ENCODE data around the gene CNEP1R1.

The CNEP1R1 gene

DNA sequence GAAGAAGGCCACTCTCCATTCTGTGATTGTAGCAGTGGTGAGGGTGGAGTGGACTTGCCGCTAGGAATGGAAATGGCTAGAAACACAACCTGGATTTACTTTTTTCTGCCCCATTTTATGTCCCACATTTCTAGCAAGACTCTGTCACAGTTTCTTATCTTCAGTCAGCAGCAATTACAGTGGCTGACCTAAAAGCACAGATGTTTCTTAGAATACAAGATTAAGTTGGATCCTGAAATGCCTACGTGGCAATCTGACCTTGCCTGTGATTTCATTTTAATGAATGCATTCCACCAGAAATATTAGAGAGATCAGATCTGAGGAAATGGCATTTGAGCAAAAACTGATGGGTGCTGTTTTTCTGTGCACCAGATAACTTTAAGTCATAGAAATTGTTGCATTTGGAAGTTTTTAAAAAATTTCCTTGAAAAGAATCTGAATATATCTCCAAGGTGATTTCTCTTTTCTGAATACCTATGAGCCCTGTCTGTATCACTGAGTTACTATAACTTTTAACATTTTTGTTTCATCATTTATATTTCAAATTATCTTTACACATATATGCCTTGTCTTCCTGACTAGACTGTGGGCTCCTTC lies 46.1 kb downstream of the CNEP1R1 start:
- no peaks in the 10 kb centered on the region for H3K9me3 ChIP-seq (ENCODE audit: low read length)
- no peak overlapping the region for H3K4me3 ChIP-seq (ENCODE audit: low read length)
- H3K4me1 ChIP-seq (ENCODE audit: insufficient read depth, low read length), result peaks cover 13% of the 10 kb centered on the region
- H3K36me3 ChIP-seq (ENCODE audit: insufficient read depth, low read length), result peaks cover 5% of the 10 kb centered on the region
- no peak overlapping the region for H2AFZ ChIP-seq (ENCODE audit: low read depth, low read length)
- no peaks in the 10 kb centered on the region for H3K27me3 ChIP-seq (ENCODE audit: insufficient read depth, low read length)

- H3K9me3 ChIP-seq (ENCODE audit: low read length), result no peaks in the 10 kb centered on the region
- H3K4me3 ChIP-seq (ENCODE audit: low read length), result no peak overlapping the region
- H3K27me3 ChIP-seq (ENCODE audit: insufficient read depth, low read length), result no peaks in the 10 kb centered on the region
- H3K36me3 ChIP-seq (ENCODE audit: insufficient read depth, low read length), result peaks cover 8% of the 10 kb centered on the region
- H3K4me1 ChIP-seq (ENCODE audit: insufficient read depth, low read length), result peaks cover 7% of the 10 kb centered on the region
- no peak overlapping the region for H2AFZ ChIP-seq (ENCODE audit: low read depth, low read length)
Measured at GRCh38 chr16:50072730-50073129, 47.7 kb downstream of the CNEP1R1 start.

- Histone ChIP-seq H3K4me3 (ENCODE audit: low read length) (no peak overlapping the region), H2AFZ (ENCODE audit: low read depth, low read length) (no peak overlapping the region), H3K4me1 (ENCODE audit: insufficient read depth, low read length) (no peaks in the 10 kb centered on the region), H3K27me3 (ENCODE audit: insufficient read depth, low read length) (no peaks in the 10 kb centered on the region), H3K9me3 (ENCODE audit: low read length) (no peaks in the 10 kb centered on the region), H3K36me3 (ENCODE audit: insufficient read depth, low read length) (peaks cover 14% of the 10 kb centered on the region)
Measured at GRCh38 chr16:50079397-50080140, 54.5 kb downstream of the CNEP1R1 start.

DNA sequence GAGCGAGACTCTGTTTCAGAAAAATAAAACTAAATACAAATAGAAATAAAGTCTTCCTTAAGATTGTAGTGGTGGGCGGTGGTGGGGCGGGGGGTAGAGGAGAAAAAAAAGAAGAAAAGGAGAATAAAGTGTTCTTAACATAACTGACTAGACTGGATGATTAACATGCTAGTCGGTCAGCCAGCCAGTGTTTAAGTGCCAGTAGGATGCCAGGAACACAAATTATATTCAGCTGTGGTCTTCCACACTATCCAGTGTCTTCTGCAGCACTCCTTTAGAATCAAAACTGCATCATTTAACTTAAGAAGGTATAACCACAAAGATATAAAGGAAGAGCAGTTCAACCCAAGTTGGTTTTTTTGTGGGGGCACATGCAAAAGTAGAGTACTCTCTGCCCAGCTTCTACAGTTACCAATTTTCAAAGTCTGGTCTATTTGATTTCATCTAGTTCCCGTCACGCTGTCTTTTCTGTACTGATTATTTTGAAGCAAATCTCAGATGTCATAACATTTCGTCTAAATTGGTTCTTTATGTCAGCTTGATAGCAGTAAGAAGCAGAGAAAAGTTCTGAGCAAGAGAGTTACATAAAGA lies 56.5 kb downstream of the CNEP1R1 start:
- no peak overlapping the region for H2AFZ ChIP-seq (ENCODE audit: low read depth, low read length)
- no peaks in the 10 kb centered on the region for H3K9me3 ChIP-seq (ENCODE audit: low read length)
- peaks cover 25% of the 10 kb centered on the region for H3K36me3 ChIP-seq (ENCODE audit: insufficient read depth, low read length)
- H3K4me1 ChIP-seq (ENCODE audit: insufficient read depth, low read length), result no peaks in the 10 kb centered on the region
- H3K4me3 ChIP-seq (ENCODE audit: low read length), result no peak overlapping the region
- H3K27me3 ChIP-seq (ENCODE audit: insufficient read depth, low read length), result no peaks in the 10 kb centered on the region

DNA sequence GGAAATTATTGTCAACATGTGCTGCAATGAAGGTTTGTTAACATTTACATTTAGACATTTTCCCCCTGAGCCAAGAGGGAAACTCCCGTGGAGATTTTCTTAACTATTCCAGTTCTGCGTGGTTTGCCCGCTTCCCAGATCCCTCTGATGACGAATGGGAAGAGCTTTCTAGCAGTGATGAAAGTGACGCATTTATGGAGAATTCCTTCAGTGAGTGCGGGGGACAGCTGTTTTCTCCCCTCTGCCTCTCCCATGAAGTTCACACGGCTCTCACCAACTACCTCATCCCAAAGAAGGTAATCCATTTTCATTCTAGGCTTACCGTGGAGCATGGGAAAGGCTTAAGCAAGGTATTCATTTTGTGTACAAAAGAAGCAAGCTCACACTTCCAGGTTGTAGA lies 59.0 kb downstream of the CNEP1R1 start:
- no peak overlapping the region for H3K4me3 ChIP-seq (ENCODE audit: low read length)
- H3K27me3 ChIP-seq (ENCODE audit: insufficient read depth, low read length), result no peaks in the 10 kb centered on the region
- peaks cover 29% of the 10 kb centered on the region for H3K36me3 ChIP-seq (ENCODE audit: insufficient read depth, low read length)
- H2AFZ ChIP-seq (ENCODE audit: low read depth, low read length), result no peak overlapping the region
- no peaks in the 10 kb centered on the region for H3K9me3 ChIP-seq (ENCODE audit: low read length)
- no peaks in the 10 kb centered on the region for H3K4me1 ChIP-seq (ENCODE audit: insufficient read depth, low read length)

- H2AFZ ChIP-seq (ENCODE audit: low read depth, low read length), result no peak overlapping the region
- no peaks in the 10 kb centered on the region for H3K9me3 ChIP-seq (ENCODE audit: low read length)
- H3K4me1 ChIP-seq (ENCODE audit: insufficient read depth, low read length), result no peaks in the 10 kb centered on the region
- H3K27me3 ChIP-seq (ENCODE audit: insufficient read depth, low read length), result no peaks in the 10 kb centered on the region
- H3K4me3 ChIP-seq (ENCODE audit: low read length), result no peak overlapping the region
- H3K36me3 ChIP-seq (ENCODE audit: insufficient read depth, low read length), result peaks cover 29% of the 10 kb centered on the region
Measured at GRCh38 chr16:50086176-50086575, 61.2 kb downstream of the CNEP1R1 start.

Data from neuron (in vitro differentiated cells).